NCI-H1694 treated with DMSO at 0.1 percent for 48 hours (cell line): Measurements from ENCODE around the gene INS.
"Not testable (repeated sequence)": the region's sequence is repeated elsewhere in the genome, so short reads cannot be mapped to it uniquely, and the experiment has no call there.

Source experiments
- DNase-seq: peaks from one replicate; lab custom pipeline; 2025; lab: John Stamatoyannopoulos, UW

Gene INS

GRCh38 chr11:2131371-2132236 lies 29.4 kb downstream of the INS start:
- DNase-seq = no peak

- no peak for DNase-seq
Observed at GRCh38 chr11:2130881-2131352, 30.1 kb downstream of the INS start.

GRCh38 chr11:2129699-2130366 lies 31.2 kb downstream of the INS start:
- no peak for DNase-seq

- no peak for DNase-seq
Observed at GRCh38 chr11:2129308-2129698, 31.7 kb downstream of the INS start.

- no peak for DNase-seq
Observed at GRCh38 chr11:2128511-2129307, 32.3 kb downstream of the INS start.

- no peak for DNase-seq
Observed at GRCh38 chr11:2128130-2128510, 32.9 kb downstream of the INS start.

- no peak for DNase-seq
Observed at GRCh38 chr11:2127482-2128129, 33.4 kb downstream of the INS start.

GRCh38 chr11:2126520-2127085 lies 34.4 kb downstream of the INS start:
- DNase-seq = no peak

GRCh38 chr11:2124736-2125484 lies 36.1 kb downstream of the INS start:
- DNase-seq = not testable (repeated sequence)

- DNase-seq = no peak
Observed at GRCh38 chr11:2123628-2123960, 37.4 kb downstream of the INS start.

GRCh38 chr11:2122907-2123627 lies 37.9 kb downstream of the INS start:
- no peak for DNase-seq

GRCh38 chr11:2122222-2122906 lies 38.6 kb downstream of the INS start:
- no peak for DNase-seq

- DNase-seq = no peak
Observed at GRCh38 chr11:2121227-2122130, 39.5 kb downstream of the INS start.

- DNase-seq = no peak
Observed at GRCh38 chr11:2120359-2121100, 40.5 kb downstream of the INS start.

- DNase-seq = no peak
Observed at GRCh38 chr11:2118677-2119076, 42.3 kb downstream of the INS start.

- DNase-seq = no peak
Observed at GRCh38 chr11:2116680-2117079, 44.3 kb downstream of the INS start.

GRCh38 chr11:2115308-2115707 lies 45.7 kb downstream of the INS start:
- no peak for DNase-seq
